Activated T-helper 1 cell treated with anti-CD3 and anti-CD28 coated beads, Interleukin-12 subunit alpha, Interleukin-12 subunit beta, Interleukin-2, Interleukin-4 antibody, amounts not matched to agents 30 ng/mL and 10 ng/mL and 1 ng/mL, durations not matched to agents 14 hours and 24 hours and 36 hours (primary cell): ENCODE measurements around the gene AUTS2. TPM values are rescaled to one million over a fixed set of nuclear protein-coding genes. Genes with fewer than 3 reads are reported as not detected.
A peak's percentile ranks its signal among the peaks of the same experiment; 100 is the strongest.

Source experiments
- DNase-seq: peaks from one replicate; pipeline ENCODE4 v3.0.0; 2021; ENCODE audit warnings: low spot score
- H3K27ac Mint-ChIP-seq: one replicate; pipeline ENCODE4 v1.8.0; 2021; ENCODE audit warnings: mild to moderate bottlenecking, mixed read lengths
- H3K27me3 Mint-ChIP-seq: one replicate; pipeline ENCODE4 v1.8.0; 2022; ENCODE audit warnings: mild to moderate bottlenecking, moderate library complexity, mixed read lengths; ENCODE audit not compliant: insufficient read depth
- H3K36me3 Mint-ChIP-seq: one replicate; pipeline ENCODE4 v1.8.0; 2021; ENCODE audit warnings: low read depth, mixed read lengths
- H3K4me1 Mint-ChIP-seq: one replicate; pipeline ENCODE4 v1.8.0; 2021; ENCODE audit warnings: low read depth, mixed read lengths
- H3K4me3 Mint-ChIP-seq: one replicate; pipeline ENCODE4 v1.8.0; 2021; ENCODE audit warnings: mild to moderate bottlenecking, moderate library complexity, mixed read lengths
- H3K9me3 Mint-ChIP-seq: one replicate; pipeline ENCODE4 v1.8.0; 2021; ENCODE audit warnings: mixed read lengths
- intact Hi-C: fragments of 100-400 bp; cut with micrococcal nuclease; formaldehyde crosslinking; loops from one replicate; pipeline ENCODE4 v1.15.1; 2024
- total RNA-seq: library from RNA; stranded (reverse); gene quantifications from 2 replicates; pipeline ENCODE4 v1.2.3, GENCODE V29; 2022

AUTS2 gene
- 2.4 and 2.7 TPM in 2 replicates for total RNA-seq

- Mint-ChIP-seq H3K36me3 (no peaks in the 10 kb centered on the region), H3K9me3 (no peaks in the 10 kb centered on the region), H3K27me3 (peaks cover 33% of the 10 kb centered on the region), H3K4me1 (peaks cover 5% of the 10 kb centered on the region), H3K4me3 (peak within 1 kb of the TSS; percentile 81), H3K27ac (no peak within 1 kb of the TSS)
- DNase-seq = peak; percentile 16
- intact Hi-C loops = no loop called here
Measured at GRCh38 chr7:69598081-69598486, at the start of gene AUTS2. AUTS2 (plus strand) TSS chr7:69598475; CDS start chr7:69599654, 1,179 bp downstream.

DNA sequence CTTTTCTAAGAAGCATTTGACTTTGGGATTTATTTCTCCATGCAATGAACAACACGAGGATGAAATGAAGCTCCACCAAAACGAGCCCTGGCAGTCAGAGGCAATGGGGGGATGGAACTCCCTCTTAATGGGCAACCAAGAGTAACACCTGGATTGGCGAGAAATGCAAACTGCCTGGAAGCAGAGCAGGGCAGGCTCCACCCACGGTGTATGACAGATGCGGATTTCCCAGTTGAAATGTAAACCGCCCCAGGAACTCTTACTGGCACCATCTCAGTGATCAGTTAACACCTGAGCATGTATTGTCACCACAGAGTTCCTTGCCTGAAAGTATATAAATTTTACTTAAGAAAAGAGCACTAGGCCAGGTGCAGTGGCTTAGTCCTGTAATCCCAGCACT lies 47.3 kb upstream of the AUTS2 start:
- intact Hi-C loops = no loop called here
- Mint-ChIP-seq H3K4me1 (no peaks in the 10 kb centered on the region), H3K4me3 (no peak overlapping the region), H3K36me3 (no peaks in the 10 kb centered on the region), H3K27me3 (no peaks in the 10 kb centered on the region), H3K27ac (no peak overlapping the region), H3K9me3 (no peaks in the 10 kb centered on the region)
- DNase-seq = no peak

GRCh38 chr7:69553190-69553589 lies 45.1 kb upstream of the AUTS2 start:
- intact Hi-C loops = no loop called here
- no peak overlapping the region for H3K4me3 Mint-ChIP-seq
- H3K27me3 Mint-ChIP-seq = no peaks in the 10 kb centered on the region
- DNase-seq = no peak
- no peaks in the 10 kb centered on the region for H3K9me3 Mint-ChIP-seq
- no peaks in the 10 kb centered on the region for H3K36me3 Mint-ChIP-seq
- H3K4me1 Mint-ChIP-seq = no peaks in the 10 kb centered on the region
- no peak overlapping the region for H3K27ac Mint-ChIP-seq

- Mint-ChIP-seq H3K36me3 (no peaks in the 10 kb centered on the region), H3K9me3 (no peaks in the 10 kb centered on the region), H3K27me3 (no peaks in the 10 kb centered on the region), H3K27ac (no peak overlapping the region), H3K4me3 (no peak overlapping the region), H3K4me1 (no peaks in the 10 kb centered on the region)
- no peak for DNase-seq
- intact Hi-C loops = no loop called here
Measured at GRCh38 chr7:69561266-69561960, 36.9 kb upstream of the AUTS2 start.

- no peaks in the 10 kb centered on the region for H3K27me3 Mint-ChIP-seq
- no peak overlapping the region for H3K4me3 Mint-ChIP-seq
- H3K27ac Mint-ChIP-seq = no peak overlapping the region
- DNase-seq = no peak
- no peaks in the 10 kb centered on the region for H3K4me1 Mint-ChIP-seq
- intact Hi-C loops = no loop called here
- no peaks in the 10 kb centered on the region for H3K36me3 Mint-ChIP-seq
- no peaks in the 10 kb centered on the region for H3K9me3 Mint-ChIP-seq
Measured at GRCh38 chr7:69564454-69565417, 33.5 kb upstream of the AUTS2 start.

DNA sequence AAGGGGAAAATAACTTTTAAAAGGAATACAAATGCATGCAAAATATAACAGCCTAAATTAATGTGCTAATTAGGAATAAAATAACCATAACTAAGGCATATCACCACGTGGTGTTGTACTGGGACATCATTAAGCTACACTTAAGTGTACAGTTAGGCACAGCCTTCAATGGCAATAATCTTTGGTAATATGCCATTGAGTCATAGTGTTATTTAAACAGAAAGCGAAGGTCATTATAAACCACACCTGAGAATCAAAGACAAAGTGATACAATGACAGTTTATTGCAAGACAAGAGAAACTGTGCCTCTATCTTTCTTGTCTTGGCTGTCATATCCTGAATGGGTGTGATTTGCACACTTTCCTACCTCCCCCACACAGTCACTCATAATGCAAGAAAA lies 30.5 kb upstream of the AUTS2 start:
- no peak overlapping the region for H3K4me3 Mint-ChIP-seq

GRCh38 chr7:69568266-69568665 lies 30.0 kb upstream of the AUTS2 start:
- Mint-ChIP-seq H3K27ac (no peak overlapping the region), H3K4me3 (no peak overlapping the region), H3K36me3 (no peaks in the 10 kb centered on the region), H3K27me3 (no peaks in the 10 kb centered on the region), H3K4me1 (no peaks in the 10 kb centered on the region), H3K9me3 (no peaks in the 10 kb centered on the region)
- DNase-seq = no peak
- intact Hi-C loops = no loop called here

More for the DNA sequence above, 30.5 kb upstream of the AUTS2 start:
- H3K36me3 Mint-ChIP-seq = no peaks in the 10 kb centered on the region
- no peaks in the 10 kb centered on the region for H3K4me1 Mint-ChIP-seq
- intact Hi-C loops = no loop called here
- no peaks in the 10 kb centered on the region for H3K9me3 Mint-ChIP-seq
- DNase-seq = no peak
- H3K27me3 Mint-ChIP-seq = no peaks in the 10 kb centered on the region
- H3K27ac Mint-ChIP-seq = no peak overlapping the region

GRCh38 chr7:69575651-69576050 lies 22.6 kb upstream of the AUTS2 start:
- intact Hi-C loops = no loop called here
- DNase-seq = no peak
- H3K27ac Mint-ChIP-seq = no peak overlapping the region
- H3K27me3 Mint-ChIP-seq = no peaks in the 10 kb centered on the region
- no peak overlapping the region for H3K4me3 Mint-ChIP-seq
- no peaks in the 10 kb centered on the region for H3K4me1 Mint-ChIP-seq
- H3K36me3 Mint-ChIP-seq = no peaks in the 10 kb centered on the region
- no peaks in the 10 kb centered on the region for H3K9me3 Mint-ChIP-seq

- intact Hi-C loops = no loop called here
- no peaks in the 10 kb centered on the region for H3K9me3 Mint-ChIP-seq
- no peaks in the 10 kb centered on the region for H3K4me1 Mint-ChIP-seq
- H3K4me3 Mint-ChIP-seq = no peak overlapping the region
- no peak for DNase-seq
- no peak overlapping the region for H3K27ac Mint-ChIP-seq
- H3K36me3 Mint-ChIP-seq = no peaks in the 10 kb centered on the region
- H3K27me3 Mint-ChIP-seq = no peaks in the 10 kb centered on the region
Measured at GRCh38 chr7:69577221-69577620, 21.1 kb upstream of the AUTS2 start.

DNA sequence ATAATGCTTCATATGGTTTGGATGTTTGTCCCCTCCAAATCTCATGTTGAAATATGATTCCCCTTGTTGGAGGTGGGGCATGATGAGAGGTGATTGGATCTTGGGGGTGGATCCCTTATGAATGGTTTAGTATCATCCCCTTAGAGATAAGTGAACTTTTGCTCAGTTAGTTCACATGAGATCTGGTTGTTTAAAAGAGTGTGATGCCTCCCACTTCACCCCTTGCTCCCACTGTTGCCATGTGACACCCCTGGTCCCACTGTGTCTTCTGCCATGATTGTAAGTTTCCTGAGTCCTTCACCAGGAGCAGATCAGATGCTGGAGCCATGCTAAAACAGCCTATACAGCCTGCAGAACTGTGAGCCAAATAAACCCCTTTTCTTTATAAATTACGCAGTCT lies 13.1 kb upstream of the AUTS2 start:
- no peaks in the 10 kb centered on the region for H3K4me1 Mint-ChIP-seq
- intact Hi-C loops = no loop called here

DNA sequence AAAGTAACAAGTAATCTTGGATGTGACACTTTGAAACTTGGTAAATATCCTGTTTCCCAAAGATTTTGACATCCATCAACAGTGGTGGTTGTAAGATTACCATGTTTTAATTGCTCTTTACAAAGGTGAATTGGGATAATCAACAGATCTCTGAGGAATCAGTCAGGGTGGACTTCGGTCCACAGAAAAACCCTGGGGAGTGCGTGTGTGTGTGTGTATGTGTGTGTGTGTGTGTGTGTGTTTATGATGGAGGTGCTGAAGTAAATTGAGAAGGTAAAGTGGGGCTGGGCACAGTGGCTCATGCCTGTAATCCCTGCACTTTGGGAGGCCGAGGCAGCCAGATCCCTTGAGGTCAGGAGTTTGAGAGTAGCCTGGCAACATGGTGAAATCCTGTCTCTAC lies 12.0 kb upstream of the AUTS2 start:
- Mint-ChIP-seq H3K27me3 (no peaks in the 10 kb centered on the region), H3K4me3 (no peak overlapping the region), H3K4me1 (no peaks in the 10 kb centered on the region), H3K36me3 (no peaks in the 10 kb centered on the region), H3K27ac (no peak overlapping the region), H3K9me3 (no peaks in the 10 kb centered on the region)
- DNase-seq = no peak
- intact Hi-C loops = no loop called here

More for the DNA sequence above, 13.1 kb upstream of the AUTS2 start:
- no peak for DNase-seq
- Mint-ChIP-seq H3K27ac (no peak overlapping the region), H3K9me3 (no peaks in the 10 kb centered on the region), H3K4me3 (no peak overlapping the region), H3K27me3 (no peaks in the 10 kb centered on the region), H3K36me3 (no peaks in the 10 kb centered on the region)

DNA sequence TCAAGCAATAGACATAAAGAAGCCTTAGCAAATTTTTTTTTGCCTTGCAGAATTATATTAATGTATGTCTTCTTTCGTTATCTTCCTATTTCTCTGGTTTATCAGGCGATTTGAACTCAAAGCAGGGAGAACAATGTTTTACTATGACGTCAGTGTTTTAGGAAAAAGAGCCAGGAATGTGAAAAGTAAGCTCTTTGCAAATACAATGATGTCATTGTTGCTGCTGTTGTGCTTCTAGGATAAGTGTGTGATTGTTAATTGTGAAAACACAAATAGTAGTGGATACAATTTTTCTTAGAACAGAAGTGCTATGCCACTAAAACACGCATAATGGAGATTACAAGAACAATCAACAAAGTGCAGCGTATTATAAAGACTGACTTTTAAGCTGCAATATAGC lies 9.5 kb upstream of the AUTS2 start:
- Mint-ChIP-seq H3K9me3 (no peaks in the 10 kb centered on the region), H3K4me3 (no peak overlapping the region), H3K27me3 (no peaks in the 10 kb centered on the region), H3K4me1 (no peaks in the 10 kb centered on the region), H3K27ac (no peak overlapping the region), H3K36me3 (no peaks in the 10 kb centered on the region)
- intact Hi-C loops = no loop called here
- DNase-seq = no peak

DNA sequence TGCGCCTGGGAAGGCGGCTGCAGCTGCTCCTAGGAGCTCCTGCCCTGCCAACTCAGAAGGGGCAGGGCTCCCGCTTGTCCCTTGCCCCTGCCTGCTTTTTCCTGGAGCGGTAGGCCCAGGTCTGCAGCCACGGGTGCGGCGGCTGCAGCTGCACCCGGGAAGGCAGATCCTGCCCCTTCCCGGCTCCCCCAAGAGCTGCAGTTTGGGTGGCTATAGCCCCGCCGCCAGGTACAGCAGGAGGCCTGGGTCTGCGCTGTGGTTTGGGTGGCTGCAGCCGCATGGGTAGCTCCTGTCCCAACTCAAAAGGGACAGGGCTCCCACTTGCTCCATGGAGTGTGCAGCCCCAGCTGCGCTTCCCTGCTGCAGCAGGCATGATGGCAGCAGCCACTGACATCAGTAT lies 6.5 kb upstream of the AUTS2 start:
- intact Hi-C loops = no loop called here
- Mint-ChIP-seq H3K36me3 (no peaks in the 10 kb centered on the region), H3K4me3 (no peak overlapping the region), H3K9me3 (no peaks in the 10 kb centered on the region), H3K27me3 (peaks cover 20% of the 10 kb centered on the region), H3K4me1 (no peaks in the 10 kb centered on the region), H3K27ac (no peak overlapping the region)
- no peak for DNase-seq
